NCI-H510A treated with DMSO at 0.1 percent for 48 hours (cell line): ENCODE measurements around the gene ACTR3C.
A peak's percentile ranks its signal among the peaks of the same experiment; 100 is the strongest.

Source experiments
- DNase-seq: peaks from one replicate; lab custom pipeline; 2025; lab: John Stamatoyannopoulos, UW

Gene ACTR3C

DNA sequence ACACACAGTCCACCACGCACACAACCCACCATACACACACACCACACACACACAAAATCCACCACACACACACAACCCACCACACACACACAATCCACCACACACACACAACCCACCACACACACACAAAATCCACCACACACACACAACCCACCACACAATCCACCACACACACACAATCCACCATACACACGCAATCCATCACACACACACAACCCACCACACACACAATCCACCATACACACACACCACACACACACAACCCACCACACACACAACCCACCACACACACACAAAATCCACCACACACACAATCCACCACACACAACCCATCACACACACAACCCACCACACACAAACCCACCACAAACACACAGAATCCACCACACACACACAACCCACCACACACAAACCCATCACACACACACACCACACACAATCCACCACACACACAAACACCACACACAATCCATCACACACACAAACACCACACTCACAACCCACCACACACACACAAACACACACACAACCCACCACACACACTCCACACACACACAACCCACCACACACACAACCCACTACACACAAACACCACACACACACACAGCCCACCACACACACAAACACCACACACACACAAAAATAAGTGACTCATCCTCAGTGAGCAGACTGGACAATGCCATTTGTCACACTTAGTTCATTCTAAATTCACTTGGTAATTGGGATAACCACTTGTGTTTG lies 36.4 kb upstream of the ACTR3C start:
- DNase-seq: no peak

DNA sequence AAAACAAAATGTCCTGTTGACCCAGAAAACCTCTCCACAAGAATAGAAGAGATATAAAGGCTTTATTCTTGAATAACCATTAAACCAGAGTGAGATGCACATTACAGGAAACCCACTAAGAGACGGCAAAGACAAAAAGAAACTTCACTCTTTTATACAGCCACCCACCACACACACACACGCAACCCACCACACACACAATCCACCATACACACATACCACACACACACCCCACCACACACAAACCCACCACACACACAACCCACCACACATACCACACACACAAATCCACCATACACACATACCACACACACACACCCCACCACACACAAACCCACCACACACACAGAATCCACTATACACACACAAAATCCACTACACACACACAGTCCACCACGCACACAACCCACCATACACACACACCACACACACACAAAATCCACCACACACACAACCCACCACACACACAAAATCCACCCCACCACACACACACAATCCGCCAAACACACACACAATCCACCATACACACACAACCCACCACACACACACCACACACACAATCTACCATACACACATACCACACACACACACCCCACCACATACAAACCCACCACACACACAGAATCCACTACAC lies 35.8 kb upstream of the ACTR3C start:
- DNase-seq: no peak

DNA sequence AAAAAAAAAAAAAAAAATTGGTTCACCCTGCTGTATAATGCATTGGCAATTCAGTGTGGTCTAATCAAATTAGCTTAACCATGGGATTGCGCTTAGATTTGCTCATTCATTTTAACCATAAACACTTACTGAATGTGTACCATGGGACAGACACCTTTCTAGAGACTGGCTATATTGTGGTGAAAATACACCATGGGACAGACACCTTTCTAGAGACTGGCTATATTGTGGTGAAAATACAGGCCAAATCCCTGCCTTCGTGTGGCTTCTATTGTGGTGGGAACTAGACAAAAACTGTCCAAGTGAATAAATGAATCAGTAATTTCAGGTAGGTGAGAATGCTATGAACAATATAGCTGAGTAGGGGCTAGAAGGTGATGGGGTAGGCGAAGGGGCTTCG lies 35.1 kb upstream of the ACTR3C start:
- no peak for DNase-seq

DNA sequence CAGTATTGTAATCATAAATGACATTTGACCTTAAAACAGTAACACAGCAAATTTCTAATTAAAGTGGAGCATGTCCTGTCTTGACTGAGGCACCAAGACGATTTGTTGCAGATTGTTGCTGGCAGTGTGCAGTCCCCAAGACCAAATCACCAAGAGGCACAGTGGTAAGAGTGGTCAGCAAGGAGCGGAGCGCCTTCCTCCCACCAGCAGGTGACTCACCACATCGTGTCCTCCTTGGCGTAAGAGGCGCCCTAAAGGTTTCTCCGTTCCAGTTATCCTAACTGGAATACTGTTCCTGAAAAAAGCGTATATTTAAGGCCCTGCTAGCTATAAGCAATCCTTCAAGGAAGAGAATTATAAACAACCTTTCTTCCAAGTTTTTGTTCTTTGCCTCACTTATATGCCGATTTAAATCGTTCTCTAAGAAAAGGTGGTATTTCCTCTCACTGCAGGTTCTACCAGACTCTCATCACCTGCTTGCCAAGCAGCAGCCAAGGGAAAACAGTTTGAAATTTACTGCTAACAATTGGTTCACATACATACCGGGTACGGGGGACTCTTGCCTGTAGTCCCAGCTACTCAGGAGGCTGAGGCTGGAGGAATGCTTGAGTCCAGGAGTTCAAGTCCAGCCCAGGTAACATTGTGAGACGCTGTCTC lies 34.6 kb upstream of the ACTR3C start:
- no peak for DNase-seq

DNA sequence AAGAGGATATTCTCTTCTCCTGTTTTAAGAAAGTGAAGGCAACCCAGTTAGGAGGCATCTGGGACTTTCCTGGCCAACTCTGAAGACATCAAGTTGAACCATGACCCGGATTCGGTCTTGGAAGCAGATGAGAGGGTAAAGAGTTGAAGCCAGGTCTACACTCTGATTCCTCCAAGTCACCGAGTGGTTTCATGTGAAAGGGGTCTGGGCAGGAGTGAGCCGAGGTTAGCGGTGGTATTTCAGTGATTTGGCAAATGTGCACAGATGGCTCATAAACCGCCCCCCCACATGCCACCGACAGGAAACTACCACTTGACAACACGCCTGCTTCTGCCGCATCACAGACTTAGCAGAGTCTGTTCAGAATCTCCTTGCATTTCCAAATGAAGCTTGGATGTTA lies 33.9 kb upstream of the ACTR3C start:
- DNase-seq: peak; percentile 34

DNA sequence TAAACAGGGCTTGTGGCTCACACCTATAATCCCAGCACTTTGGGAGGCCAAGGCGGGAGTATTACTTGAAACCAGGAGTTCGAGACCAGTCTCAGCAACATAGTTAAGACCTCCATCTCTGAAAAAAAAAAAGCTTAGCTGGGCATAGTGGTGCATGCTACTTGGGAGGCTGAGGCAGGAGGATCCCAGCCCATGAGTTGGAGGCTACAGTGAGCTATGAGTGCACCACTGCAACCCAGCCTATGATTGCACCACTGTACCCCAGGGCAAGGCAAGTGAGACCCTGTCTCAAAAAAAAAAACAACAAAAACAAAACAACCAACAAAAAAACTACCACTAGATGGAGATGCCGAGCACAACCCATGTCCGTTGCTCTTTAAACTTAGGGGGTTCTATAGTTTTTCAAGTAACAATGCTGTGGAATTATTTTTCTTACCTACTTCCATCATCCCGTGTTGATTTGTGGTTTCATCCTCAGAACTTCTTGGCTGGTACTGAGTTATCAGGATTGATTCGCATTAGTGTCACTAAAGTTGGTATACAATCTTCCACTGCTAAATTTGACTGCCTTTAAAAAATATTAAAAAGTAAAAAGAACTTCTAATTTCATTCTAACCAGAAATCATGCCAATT lies 33.0 kb upstream of the ACTR3C start:
- DNase-seq: peak; percentile 7

DNA sequence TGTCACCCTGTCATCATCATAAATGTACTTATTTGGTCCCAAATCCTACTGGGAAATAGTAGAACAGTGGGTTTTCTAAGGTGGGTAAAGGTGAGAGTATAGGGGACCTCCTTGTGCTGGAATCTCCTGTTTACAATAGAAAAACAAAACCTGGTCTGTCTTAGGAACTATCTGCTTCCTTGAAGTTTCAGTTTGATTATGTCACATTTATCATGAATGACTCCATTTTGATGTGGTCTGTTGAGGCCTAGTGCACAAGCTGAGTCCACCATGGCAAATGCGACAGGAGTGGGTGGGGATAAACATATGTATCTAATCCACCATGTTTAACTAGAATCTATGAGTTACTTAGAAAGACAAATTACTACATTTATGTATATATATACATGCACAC lies 32.3 kb upstream of the ACTR3C start:
- DNase-seq: no peak

DNA sequence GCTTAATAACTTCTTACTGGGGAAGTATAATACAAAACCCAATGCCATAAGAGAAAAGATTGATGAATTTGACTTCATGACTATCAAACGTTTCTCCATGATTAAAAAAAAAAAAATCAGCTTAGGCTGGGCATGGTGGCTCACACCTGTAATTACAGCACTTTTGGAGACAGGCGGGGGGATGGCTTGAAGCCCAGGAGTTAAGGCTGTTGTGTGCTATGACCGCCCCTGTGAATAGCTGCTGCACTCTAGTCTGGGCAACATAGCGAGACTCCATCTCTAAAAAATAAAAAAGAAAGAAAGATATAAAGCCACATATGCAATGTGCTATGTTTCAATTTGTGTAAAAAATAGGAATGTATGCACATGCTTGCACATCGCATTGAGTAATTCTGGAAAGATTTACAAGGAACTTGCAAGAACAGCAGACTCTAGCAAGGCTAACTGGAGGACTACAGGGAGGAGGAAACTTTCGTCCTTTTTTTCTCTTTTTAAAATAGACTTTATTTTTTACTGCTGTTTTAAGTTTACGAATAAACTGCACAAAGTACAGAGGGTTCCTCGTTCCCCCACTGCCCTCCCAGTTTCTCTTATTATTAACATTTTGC lies 28.3 kb upstream of the ACTR3C start:
- no peak for DNase-seq

DNA sequence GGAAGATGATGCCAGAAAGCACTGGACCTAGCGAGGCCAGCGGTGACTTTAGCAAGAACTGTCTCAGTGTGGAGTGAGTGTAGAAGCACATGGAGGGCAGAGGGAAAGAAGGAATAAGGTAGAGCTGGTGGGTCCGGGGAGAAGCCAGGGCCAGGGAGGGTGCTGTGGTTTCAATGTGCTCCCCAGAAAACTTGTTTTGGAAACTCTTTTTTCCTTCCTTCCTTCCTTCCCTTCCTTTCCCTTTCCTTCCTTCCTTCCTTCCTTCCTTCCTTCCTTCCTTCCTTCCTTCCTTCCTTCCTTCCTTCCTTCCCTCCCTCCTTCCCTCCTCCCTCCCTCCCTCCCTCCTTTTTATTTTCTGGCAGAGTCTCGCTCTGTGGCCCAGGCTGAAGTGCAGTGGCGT lies 23.6 kb upstream of the ACTR3C start:
- no peak for DNase-seq

DNA sequence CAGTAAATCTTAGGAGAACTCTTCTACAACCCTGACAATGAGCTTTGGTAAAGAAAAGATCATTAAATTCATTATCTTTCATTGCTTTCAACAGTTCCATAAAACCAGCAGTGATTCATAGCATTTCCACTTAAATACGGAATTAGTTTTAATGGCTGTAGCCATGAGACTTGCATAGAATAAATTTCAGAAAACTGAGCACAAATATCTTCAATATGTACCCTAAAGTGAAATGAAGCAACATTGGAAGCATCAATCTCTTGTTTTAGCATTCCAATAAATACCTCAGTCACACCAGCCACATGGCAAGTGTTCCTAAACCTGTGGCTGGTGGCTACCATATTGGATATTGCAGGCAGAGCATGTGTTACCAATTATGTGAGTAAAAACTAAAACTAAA lies 21.7 kb upstream of the ACTR3C start:
- DNase-seq: no peak

DNA sequence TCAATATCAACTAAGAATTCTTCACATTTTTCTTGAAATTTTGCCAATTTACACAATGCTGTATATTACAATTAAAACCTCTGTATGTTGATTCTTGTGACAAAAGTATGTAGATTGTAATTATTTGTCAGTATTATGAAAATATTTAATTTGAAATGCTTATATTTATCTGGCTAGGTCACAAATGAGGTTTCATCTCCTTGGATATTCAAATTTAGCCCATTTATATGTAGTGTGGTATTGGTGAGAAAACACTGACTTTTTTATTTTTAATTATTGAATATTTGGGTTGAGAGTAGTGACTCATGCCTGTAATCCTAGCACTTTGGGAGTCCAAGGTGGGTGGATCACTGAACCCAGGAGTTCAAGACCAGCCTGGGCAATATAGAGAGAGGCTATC lies 21.0 kb upstream of the ACTR3C start:
- DNase-seq: no peak

DNA sequence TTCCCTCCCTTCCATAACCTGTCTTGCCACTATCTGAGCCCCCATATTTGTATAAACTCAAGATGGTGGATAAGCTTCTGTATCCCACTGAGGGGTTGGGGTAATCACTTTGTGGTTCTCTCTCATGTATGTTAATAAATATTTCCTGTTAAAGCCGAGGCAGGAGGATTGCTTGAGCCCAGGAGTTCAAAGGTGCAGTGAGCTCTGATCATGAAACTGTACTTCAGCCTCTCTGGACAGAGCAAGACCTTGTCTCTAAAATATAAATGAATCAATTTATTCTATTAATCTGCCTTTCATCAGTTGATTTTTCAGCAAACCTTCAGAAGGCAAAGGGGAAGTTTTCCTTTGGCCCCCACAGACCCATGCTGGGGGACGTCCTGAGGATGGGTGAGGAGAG lies 19.9 kb upstream of the ACTR3C start:
- DNase-seq: no peak

DNA sequence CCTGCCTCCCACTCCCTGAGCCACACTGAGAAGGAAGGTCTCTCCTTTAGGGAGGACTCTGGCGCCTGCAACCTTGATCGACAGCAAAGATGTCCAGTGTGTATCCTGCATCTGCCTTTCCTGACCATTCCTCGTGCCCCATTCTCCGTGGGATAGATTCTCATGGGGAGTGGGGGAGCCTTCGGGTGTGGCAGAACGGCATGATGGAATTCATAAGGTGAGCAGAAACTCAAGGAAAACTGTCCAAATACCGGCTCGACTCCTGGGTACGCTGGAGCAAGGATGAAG lies 18.7 kb upstream of the ACTR3C start:
- no peak for DNase-seq

DNA sequence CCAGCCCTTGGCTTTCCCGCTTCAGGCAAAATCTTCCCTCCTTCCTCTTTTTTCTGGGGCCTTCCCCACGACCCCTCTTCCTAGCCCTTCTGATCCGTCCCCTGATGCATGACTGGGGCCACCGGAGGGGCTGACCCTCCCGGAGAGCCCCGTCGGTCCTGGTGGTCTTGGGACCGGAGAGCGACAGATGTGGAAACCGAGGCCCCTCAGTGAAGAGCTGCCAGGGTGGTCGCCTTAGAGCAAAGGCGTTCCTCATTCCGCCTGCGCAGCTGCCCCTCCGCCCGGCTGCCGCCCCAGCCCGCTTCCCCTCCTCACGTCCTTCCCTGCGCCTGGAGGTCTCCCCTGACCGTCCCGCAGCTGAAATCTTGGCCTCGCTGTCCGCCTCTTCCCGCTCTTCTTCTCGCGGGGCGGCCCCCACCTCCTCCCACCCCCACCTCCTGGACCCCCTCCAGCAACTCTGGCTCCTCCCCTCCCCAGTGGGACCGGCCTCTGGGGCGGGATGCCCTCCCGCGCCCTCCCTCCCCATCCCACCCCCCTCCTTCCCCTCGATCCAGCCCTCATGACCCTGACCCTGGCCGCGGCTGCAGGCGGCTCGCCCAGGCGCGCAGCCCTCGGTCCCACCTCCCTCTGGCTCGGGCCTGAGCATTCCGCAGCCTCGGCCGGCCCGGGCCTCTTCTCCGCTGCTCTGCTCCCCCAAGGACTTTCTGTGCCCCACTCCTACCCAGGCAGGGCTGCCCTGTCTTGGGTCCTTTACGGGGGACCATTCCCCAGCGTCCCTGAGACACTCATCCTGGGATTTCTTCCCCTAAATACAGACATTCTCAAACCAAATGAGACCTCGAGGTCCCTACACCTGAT lies 18.1 kb upstream of the ACTR3C start, which contains the start of gene RARRES2:
TSS of gene RARRES2 (minus strand) at position 367 of the 858 bp plus-strand sequence. CDS start 1,020 bp downstream, outside the sequence.
- DNase-seq: no peak

DNA sequence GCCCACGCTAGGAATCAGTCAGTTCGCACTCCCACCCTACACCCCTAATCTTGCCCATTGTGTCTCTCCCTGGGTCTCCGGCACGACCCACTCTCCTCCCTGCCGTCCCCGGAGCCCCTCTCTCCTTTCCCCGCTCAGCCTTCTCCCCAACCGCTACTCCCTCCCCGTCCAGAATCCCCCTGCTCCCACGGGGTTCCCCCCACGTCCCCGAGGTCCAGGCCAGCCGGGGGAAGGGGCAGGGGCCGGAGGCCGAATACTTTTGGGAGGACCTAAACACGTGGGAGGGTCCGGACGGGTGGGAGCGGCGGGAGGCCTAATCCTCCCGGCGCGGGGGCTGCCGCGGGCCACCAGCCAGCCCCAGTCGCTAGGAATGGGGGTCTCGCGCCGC lies 17.5 kb upstream of the ACTR3C start:
- no peak for DNase-seq

DNA sequence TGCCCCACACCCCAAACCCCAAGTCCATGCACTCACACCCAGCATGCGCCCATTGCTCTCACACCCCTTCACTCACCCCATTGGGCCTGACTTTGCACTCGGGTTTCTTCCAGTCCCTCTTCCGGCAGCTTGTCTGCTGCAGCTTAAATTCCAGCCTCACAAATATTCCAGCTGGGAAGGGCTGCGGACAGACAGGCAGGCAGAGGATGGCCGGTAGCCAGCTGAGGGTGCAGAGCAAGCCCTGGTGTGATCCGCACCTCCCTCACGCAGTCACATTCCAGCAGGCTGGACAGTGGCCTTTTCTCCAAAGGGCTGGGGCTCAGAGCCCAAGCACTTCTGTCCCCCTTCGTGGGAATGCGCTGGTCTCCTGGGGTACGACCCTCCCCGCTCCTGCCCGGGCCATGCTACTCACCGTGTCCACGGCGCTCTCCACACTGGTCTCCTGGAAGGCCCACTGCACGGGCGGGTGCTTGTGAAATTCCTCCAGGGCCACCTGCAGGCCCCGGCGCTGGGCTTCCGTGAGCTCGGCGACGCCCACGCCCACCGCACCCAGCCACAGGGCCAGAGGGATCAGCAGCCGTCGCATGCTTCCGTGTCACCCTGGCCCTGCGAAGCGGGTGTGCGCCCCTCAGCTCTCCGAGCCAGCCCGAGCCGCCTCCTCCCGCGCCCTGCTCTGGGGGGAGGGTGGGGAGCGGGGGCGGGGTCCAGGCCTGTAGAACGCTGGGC lies 16.8 kb upstream of the ACTR3C start:
- DNase-seq: no peak

DNA sequence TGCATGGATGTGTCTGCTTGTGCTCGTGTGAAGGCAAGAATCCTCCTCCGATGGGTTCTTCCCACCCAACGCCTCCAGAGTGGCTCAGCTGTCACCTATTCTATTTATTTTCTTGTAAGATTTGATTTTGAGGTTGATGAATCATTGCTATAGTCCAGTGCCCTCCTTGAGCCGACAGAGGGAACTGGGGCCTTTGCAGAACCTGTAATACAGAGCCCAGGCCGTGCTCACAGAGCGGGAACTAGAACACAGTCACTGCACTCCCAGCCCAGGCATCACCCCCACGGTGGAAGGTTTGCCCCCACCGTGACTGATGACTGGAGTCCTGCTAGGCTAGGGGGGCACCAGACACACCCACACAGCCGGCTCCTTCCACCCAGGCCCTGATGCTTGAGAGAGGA lies 16.1 kb upstream of the ACTR3C start:
- DNase-seq: no peak

DNA sequence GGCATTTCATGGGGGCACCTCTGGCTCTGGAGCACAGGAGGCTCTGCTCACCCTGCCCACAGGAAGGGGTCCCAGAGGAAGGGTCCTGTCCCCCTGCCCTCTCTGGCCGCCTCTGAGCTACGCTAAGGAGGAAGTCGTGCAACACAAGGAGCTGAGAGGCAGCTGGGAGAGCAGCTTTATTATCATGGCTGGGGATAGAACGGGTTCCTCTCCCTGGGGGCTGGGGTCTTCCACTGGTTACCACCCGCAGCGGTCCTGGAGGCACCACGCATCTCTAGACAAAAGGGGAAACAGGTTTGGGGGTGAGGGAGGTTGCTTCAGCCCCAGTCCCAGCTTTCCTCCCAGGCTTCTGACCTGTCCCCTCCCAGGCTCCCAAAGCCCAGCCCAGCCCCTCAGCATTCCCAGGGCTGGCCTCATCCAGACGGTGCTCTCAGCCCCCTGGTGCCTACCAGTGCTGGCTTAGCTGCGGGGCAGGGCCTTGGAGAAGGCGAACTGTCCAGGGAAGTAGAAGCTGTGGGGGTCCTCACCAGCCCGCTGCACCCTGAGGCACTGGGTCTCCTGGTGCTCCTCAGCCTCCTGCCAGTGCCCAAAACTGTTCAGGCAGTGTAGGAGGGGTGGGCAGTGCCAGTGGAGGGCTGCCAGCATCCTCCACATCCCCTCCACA lies 15.0 kb upstream of the ACTR3C start:
- DNase-seq: no peak

DNA sequence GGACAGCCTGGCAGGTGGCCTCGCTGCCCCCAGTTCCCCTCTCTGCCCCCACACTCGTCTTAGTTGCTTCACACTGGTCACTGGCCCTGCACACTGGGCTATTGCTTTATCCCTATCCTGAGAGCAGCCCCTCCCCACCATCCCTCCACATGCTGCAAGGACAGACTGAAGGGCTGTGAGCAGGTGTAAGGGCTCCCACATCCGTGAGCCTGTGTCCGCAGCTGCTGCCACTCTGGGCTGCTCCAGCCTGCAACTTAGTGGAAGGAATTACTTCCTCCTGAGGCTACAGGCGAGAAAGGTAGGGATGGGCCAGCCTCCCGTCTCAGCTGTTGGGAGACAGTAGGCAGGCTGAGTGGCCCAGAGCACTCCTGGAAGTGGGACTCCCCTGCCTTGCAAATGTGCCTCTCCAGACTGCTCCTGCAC lies 14.3 kb upstream of the ACTR3C start:
- no peak for DNase-seq

DNA sequence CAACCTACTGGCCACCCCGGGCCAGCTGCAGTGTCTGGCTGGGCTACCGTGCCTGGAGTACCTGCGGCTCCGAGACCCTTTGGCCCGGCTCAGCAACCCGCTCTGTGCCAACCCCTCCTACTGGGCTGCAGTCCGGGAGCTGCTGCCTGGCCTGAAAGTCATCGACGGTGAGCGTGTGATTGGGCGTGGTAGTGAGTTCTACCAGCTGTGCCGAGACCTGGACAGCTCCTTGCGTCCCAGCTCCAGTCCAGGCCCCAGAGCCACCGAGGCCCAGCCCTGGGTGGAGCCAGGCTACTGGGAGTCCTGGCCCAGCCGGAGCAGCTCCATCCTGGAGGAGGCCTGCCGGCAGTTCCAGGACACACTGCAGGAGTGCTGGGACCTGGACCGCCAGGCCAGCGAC lies 13.8 kb upstream of the ACTR3C start:
- no peak for DNase-seq

DNA sequence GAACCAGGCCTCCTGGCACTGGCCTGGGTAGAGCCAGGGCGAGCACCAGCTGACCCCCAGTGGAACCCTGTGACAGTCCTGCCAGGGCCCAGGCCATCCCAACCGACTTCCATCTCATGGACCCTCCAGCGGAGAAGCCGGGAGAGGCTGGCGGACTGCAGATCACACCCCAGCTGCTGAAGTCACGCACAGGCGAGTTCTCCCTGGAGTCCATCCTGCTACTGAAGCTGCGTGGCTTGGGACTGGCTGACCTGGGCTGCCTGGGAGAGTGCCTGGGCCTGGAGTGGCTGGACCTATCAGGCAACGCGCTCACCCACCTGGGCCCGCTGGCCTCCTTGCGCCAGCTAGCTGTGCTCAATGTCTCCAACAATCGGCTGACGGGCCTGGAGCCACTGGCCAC lies 13.4 kb upstream of the ACTR3C start:
- no peak for DNase-seq
